ENCODE data around the gene ZNF169. TPM values are rescaled to one million over a fixed set of nuclear protein-coding genes. Genes with fewer than 3 reads are reported as not detected.

The ZNF169 gene
- total and polyA plus RNA-seq, 2 experiments from 2014 or later: 2.4 to 3.1 TPM

DNA sequence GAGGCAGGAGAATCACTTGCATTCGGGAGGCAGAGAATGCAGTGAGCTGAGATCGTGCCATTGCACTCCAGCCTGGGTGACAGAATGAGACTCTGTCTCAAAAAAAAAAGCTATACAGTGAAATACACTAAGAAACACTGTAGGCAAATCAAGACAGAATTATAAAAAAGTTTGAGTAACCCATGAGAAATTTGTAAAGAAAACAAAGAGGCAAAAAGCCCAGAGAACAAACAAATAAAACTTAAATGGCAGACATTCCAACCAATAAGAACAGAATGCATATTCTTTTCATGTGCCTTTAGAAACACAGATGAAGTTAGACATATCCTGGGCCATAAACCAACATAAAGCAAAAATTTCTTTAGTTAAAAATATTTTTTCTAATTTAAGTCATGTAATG is 30.6 kb downstream of the ZNF169 start:
- Histone ChIP-seq H3K9me2 (replicated peaks; ENCODE audit: insufficient read depth) (no peaks in the 10 kb centered on the region), H3K4me3 (no peak overlapping the region), H3K27ac (no peak overlapping the region), H3K36me3 (replicated peaks; ENCODE audit: insufficient read depth, low read depth) (no peaks in the 10 kb centered on the region), H3K9me3 (ENCODE audit: low read depth) (no peaks in the 10 kb centered on the region), H3K4me2 (no peak overlapping the region), H3K4me1 (ENCODE audit: insufficient read depth) (no peaks in the 10 kb centered on the region), H2AFZ (no peak overlapping the region), H4K20me1 (ENCODE audit: insufficient read depth, poor library complexity, severe bottlenecking) (no peaks in the 10 kb centered on the region), H3K27me3 (no peaks in the 10 kb centered on the region), H3K79me2 (no peaks in the 10 kb centered on the region)
- TF ChIP-seq EZH2phosphoT487 (IDR thresholded peaks at IDR 0.05; ENCODE audit: low read depth, severe bottlenecking, unreplicated experiment) (no peak), EZH2 (IDR thresholded peaks at IDR 0.05; ENCODE audit: borderline replicate concordance) (no peak)
- TF ChIP-seq, protein P1, sequence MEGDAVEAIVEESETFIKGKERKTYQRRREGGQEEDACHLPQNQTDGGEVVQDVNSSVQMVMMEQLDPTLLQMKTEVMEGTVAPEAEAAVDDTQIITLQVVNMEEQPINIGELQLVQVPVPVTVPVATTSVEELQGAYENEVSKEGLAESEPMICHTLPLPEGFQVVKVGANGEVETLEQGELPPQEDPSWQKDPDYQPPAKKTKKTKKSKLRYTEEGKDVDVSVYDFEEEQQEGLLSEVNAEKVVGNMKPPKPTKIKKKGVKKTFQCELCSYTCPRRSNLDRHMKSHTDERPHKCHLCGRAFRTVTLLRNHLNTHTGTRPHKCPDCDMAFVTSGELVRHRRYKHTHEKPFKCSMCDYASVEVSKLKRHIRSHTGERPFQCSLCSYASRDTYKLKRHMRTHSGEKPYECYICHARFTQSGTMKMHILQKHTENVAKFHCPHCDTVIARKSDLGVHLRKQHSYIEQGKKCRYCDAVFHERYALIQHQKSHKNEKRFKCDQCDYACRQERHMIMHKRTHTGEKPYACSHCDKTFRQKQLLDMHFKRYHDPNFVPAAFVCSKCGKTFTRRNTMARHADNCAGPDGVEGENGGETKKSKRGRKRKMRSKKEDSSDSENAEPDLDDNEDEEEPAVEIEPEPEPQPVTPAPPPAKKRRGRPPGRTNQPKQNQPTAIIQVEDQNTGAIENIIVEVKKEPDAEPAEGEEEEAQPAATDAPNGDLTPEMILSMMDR (IDR thresholded peaks at IDR 0.05; ENCODE audit: poor library complexity): no peak
- no peak for DNase-seq (ENCODE audit: low spot score)
- WGBS (ENCODE audit: low lambda C conversion rate, missing lambda C conversion rate): 100% methylated on average over 2 of the region's 2 CpGs

DNA sequence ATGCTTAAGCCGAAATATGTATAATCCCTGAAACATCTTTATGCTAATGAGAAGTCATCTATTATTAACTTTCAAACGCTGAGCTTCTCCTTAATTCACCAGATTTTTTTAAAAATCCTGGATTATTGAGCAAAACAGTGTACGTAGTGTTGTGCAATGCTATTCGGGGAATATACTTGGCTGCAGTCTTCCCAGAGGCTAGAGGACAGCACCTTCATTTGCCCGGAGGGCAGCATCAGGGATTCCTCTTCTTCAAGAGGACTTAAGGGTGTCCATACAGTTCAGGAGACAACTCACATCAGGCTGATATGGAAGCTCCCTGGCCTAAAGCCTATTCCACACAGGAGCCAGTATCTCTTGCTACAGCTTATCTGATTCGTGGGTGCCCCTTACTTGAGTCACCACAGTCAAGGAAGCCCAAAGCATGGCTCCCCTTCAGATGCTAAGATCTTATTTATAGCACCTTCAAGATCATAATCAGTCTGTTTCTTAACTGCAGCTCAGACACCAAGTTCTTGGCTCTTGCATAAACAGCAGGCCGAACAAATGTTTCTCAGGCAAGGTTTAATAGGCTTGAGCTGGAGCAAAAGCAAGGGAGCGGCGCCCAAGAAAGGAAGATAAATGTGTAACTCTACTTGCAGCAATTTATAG is 40.0 kb downstream of the ZNF169 start:
- no peak for TF ChIP-seq EZH2phosphoT487 (IDR thresholded peaks at IDR 0.05; ENCODE audit: low read depth, severe bottlenecking, unreplicated experiment)
- TF ChIP-seq EZH2 (IDR thresholded peaks at IDR 0.05; ENCODE audit: borderline replicate concordance): no peak
- TF ChIP-seq, protein P1 (IDR thresholded peaks at IDR 0.05; ENCODE audit: poor library complexity): no peak
- H2AFZ ChIP-seq: no peak overlapping the region
- no peaks in the 10 kb centered on the region for H3K9me3 ChIP-seq (ENCODE audit: low read depth)
- H3K27ac ChIP-seq: no peak overlapping the region
- H4K20me1 ChIP-seq (ENCODE audit: insufficient read depth, poor library complexity, severe bottlenecking): no peaks in the 10 kb centered on the region
- no peak overlapping the region for H3K4me2 ChIP-seq
- H3K27me3 ChIP-seq: no peaks in the 10 kb centered on the region
- no peaks in the 10 kb centered on the region for H3K36me3 ChIP-seq (replicated peaks; ENCODE audit: insufficient read depth, low read depth)
- WGBS (ENCODE audit: low lambda C conversion rate, missing lambda C conversion rate): 77% methylated on average over 9 of the region's 9 CpGs
- no peaks in the 10 kb centered on the region for H3K4me1 ChIP-seq (ENCODE audit: insufficient read depth)
- DNase-seq (ENCODE audit: low spot score): no peak
- H3K9me2 ChIP-seq (replicated peaks; ENCODE audit: insufficient read depth): no peaks in the 10 kb centered on the region
- H3K4me3 ChIP-seq: no peak overlapping the region
- H3K79me2 ChIP-seq: no peaks in the 10 kb centered on the region

DNA sequence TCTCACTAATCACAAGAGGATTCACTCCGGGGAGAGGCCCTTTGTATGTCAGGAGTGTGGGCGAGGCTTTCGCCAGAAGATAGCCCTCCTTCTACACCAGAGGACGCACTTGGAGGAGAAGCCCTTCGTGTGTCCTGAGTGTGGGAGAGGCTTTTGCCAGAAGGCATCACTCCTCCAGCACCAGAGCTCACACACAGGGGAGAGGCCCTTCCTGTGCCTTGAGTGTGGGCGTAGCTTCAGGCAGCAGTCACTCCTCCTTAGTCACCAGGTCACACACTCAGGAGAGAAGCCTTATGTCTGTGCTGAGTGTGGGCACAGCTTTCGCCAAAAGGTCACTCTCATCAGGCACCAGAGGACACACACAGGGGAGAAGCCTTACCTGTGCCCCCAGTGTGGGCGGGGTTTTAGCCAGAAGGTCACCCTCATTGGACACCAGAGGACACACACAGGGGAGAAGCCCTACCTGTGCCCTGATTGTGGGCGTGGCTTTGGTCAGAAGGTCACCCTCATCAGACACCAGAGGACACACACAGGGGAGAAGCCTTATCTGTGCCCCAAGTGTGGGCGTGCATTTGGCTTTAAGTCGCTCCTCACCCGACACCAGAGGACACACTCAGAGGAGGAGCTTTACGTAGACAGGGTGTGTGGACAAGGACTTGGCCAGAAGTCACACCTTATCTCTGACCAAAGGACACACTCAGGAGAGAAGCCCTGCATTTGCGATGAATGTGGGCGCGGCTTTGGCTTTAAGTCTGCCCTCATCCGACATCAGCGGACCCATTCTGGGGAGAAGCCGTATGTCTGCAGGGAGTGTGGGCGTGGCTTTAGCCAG is 41.6 kb downstream of the ZNF169 start:
- H3K9me3 ChIP-seq (ENCODE audit: low read depth): no peaks in the 10 kb centered on the region
- TF ChIP-seq EZH2phosphoT487 (IDR thresholded peaks at IDR 0.05; ENCODE audit: low read depth, severe bottlenecking, unreplicated experiment) (no peak), EZH2 (IDR thresholded peaks at IDR 0.05; ENCODE audit: borderline replicate concordance) (no peak)
- TF ChIP-seq, protein P1 (IDR thresholded peaks at IDR 0.05; ENCODE audit: poor library complexity): no peak
- no peak overlapping the region for H2AFZ ChIP-seq
- DNase-seq (ENCODE audit: low spot score): no peak
- no peaks in the 10 kb centered on the region for H3K4me1 ChIP-seq (ENCODE audit: insufficient read depth)
- H3K79me2 ChIP-seq: no peaks in the 10 kb centered on the region
- H3K27me3 ChIP-seq: no peaks in the 10 kb centered on the region
- 93% methylated on average over 20 of the region's 20 CpGs for WGBS (ENCODE audit: low lambda C conversion rate, missing lambda C conversion rate)
- no peaks in the 10 kb centered on the region for H4K20me1 ChIP-seq (ENCODE audit: insufficient read depth, poor library complexity, severe bottlenecking)
- H3K36me3 ChIP-seq (replicated peaks; ENCODE audit: insufficient read depth, low read depth): no peaks in the 10 kb centered on the region
- H3K27ac ChIP-seq: no peak overlapping the region
- no peaks in the 10 kb centered on the region for H3K9me2 ChIP-seq (replicated peaks; ENCODE audit: insufficient read depth)
- no peak overlapping the region for H3K4me3 ChIP-seq
- H3K4me2 ChIP-seq: no peak overlapping the region

All from hepatocyte (in vitro differentiated cells).